ENCODE measurements around the gene SPIN2B. TPM values are rescaled to one million over a fixed set of nuclear protein-coding genes. Genes with fewer than 3 reads are reported as not detected.
"Not testable (repeated sequence)": the region's sequence is repeated elsewhere in the genome, so short reads cannot be mapped to it uniquely, and the experiment has no call there.

SPIN2B gene
- total RNA-seq, 1 donor from 2014 or later, result 9.2 TPM

- DNase-seq (ENCODE audit: low spot score); intact Hi-C loops (cut with DNase I): not testable (repeated sequence)
These were observed 18.4 kb downstream of the SPIN2B start for GRCh38 chrX:57102918-57103317.

GRCh38 chrX:57083143-57083542, 38.2 kb downstream of the SPIN2B start:
- intact Hi-C loops (cut with DNase I), result no loop called here
- DNase-seq (ENCODE audit: low spot score), result no peak

GRCh38 chrX:57074458-57074857, 46.9 kb downstream of the SPIN2B start:
- intact Hi-C loops (cut with DNase I), result no loop called here
- no peak for DNase-seq (ENCODE audit: low spot score)

GRCh38 chrX:57070185-57070984, 51.0 kb downstream of the SPIN2B start:
- intact Hi-C loops (cut with DNase I), result no loop called here
- DNase-seq (ENCODE audit: low spot score), result no peak

Other genes with a start within 250 kb of the SPIN2B start
- 6.1 TPM for gene SPIN3, start 126.0 kb downstream of the SPIN2B start, total RNA-seq
- 0.30 TPM for gene SPIN2A, start 15.8 kb upstream of the SPIN2B start, total RNA-seq
- 0.19 TPM for gene FAAH2, start 165.2 kb upstream of the SPIN2B start, total RNA-seq